IMR-90 (cell line): Measurements from ENCODE around the gene NIPBL. TPM values are rescaled to one million over a fixed set of nuclear protein-coding genes. Genes with fewer than 3 reads are reported as not detected.
A peak's percentile ranks its signal among the peaks of the same experiment; 100 is the strongest.

Experiments
- ATAC-seq: fragments of 200-7000 bp; cut with Tn5 transposase; 2 replicates; pipeline ENCODE4 v1.9.1; 2020; ENCODE audit warnings: low read depth, mild to moderate bottlenecking, moderate library complexity
- BruUV-seq: library from RNA; stranded (reverse); fragments of 400-500 nt; replicated peaks from 2 replicates; lab custom pipeline; 2021; lab: Mats Ljungman, UMichigan
- CTCF ChIA-PET: fragments of 300-600 bp; formaldehyde crosslinking; extraction: SDS; loops from one replicate; lab custom pipeline; 2021; ENCODE audit warnings: antibody characterized with exemption; lab: Yijun Ruan, JAX
- POLR2A ChIA-PET: fragments of 300-600 bp; sonication (Branson Sonifier 250); formaldehyde crosslinking; loops from one replicate; lab custom pipeline; 2022; ENCODE audit warnings: antibody characterized with exemption; ENCODE audit not compliant: unreplicated experiment; lab: Charles Lee
- DNase-seq: peaks from one replicate; pipeline ENCODE4 v3.0.0; 2013
- H2AFZ ChIP-seq: replicated peaks from 2 replicates; pipeline ENCODE3; 2013; ENCODE audit warnings: low read length, mild to moderate bottlenecking; ENCODE audit not compliant: poor library complexity
- H2AK5ac ChIP-seq: 2 replicates; pipeline ENCODE4 v1.6.1; 2013; ENCODE audit warnings: low read depth, low read length, inconsistent platforms
- H2AK9ac ChIP-seq: replicated peaks from 2 replicates; pipeline ENCODE3; 2013; ENCODE audit warnings: mild to moderate bottlenecking, low read depth, low read length, moderate library complexity; ENCODE audit not compliant: poor library complexity
- H2BK120ac ChIP-seq: 2 replicates; pipeline ENCODE4 v1.6.1; 2013; ENCODE audit warnings: low read depth, low read length, inconsistent platforms
- H2BK15ac ChIP-seq: 3 replicates; pipeline ENCODE4 v1.6.1; 2013; ENCODE audit warnings: low read depth, low read length, inconsistent platforms
- H2BK20ac ChIP-seq: 2 replicates; pipeline ENCODE4 v1.6.1; 2013; ENCODE audit warnings: low read depth, mild to moderate bottlenecking, inconsistent platforms, low read length, moderate library complexity
- H2BK5ac ChIP-seq: 2 replicates; pipeline ENCODE4 v1.6.1; 2013; ENCODE audit warnings: mild to moderate bottlenecking, low read depth, low read length, inconsistent platforms; ENCODE audit not compliant: poor library complexity, severe bottlenecking
- H3K14ac ChIP-seq: replicated peaks from 2 replicates; pipeline ENCODE4 v1.6.1; 2013; ENCODE audit warnings: low read depth, low read length, inconsistent platforms
- H3K18ac ChIP-seq: 2 replicates; pipeline ENCODE4 v1.6.1; 2013; ENCODE audit warnings: low read depth, low read length, control low read depth
- H3K23ac ChIP-seq: 2 replicates; pipeline ENCODE4 v1.6.1; 2013; ENCODE audit warnings: low read depth, low read length, inconsistent platforms
- H3K27ac ChIP-seq: 2 replicates; pipeline ENCODE4 v1.5.1; 2013; ENCODE audit warnings: mild to moderate bottlenecking, control low read depth, low read length; ENCODE audit not compliant: insufficient read depth
- H3K27me3 ChIP-seq: 2 replicates; pipeline ENCODE4 v1.6.1; 2013; ENCODE audit warnings: low read length; ENCODE audit not compliant: control insufficient read depth, insufficient read depth
- H3K36me3 ChIP-seq: 2 replicates; pipeline ENCODE4 v1.6.1; 2013; ENCODE audit warnings: low read length, mixed read lengths; ENCODE audit not compliant: control insufficient read depth, insufficient read depth
- H3K4ac ChIP-seq: 2 replicates; pipeline ENCODE4 v1.6.1; 2013; ENCODE audit warnings: low read depth, low read length, inconsistent platforms
- H3K4me1 ChIP-seq: 2 replicates; pipeline ENCODE4 v1.6.1; 2013; ENCODE audit warnings: low read length, mixed read lengths; ENCODE audit not compliant: control insufficient read depth, insufficient read depth
- H3K4me2 ChIP-seq: 2 replicates; pipeline ENCODE4 v1.6.1; 2013; ENCODE audit warnings: low read depth, mild to moderate bottlenecking, control low read depth, low read length, moderate library complexity
- H3K4me3 ChIP-seq: 2 replicates; pipeline ENCODE4 v1.5.1; 2013; ENCODE audit warnings: low read depth, mild to moderate bottlenecking, control low read depth, low read length, moderate library complexity; ENCODE audit not compliant: insufficient read depth
- H3K56ac ChIP-seq: 2 replicates; pipeline ENCODE4 v1.6.1; 2013; ENCODE audit warnings: low read length, inconsistent platforms; ENCODE audit not compliant: insufficient read depth; ENCODE audit errors: extremely low read depth
- H3K79me1 ChIP-seq, 2 experiments: 2 replicates each; pipeline ENCODE4 v1.6.1; 2013; ENCODE audit warnings: low read length in 2 of 2, inconsistent platforms in 1 of 2, low read depth in 1 of 2
- H3K9ac ChIP-seq: 2 replicates; pipeline ENCODE4 v1.6.1; 2013; ENCODE audit warnings: low read depth, low read length, control low read depth
- H3K9me1 ChIP-seq: 2 replicates; pipeline ENCODE4 v1.6.1; 2013; ENCODE audit warnings: low read length, inconsistent platforms; ENCODE audit not compliant: insufficient read depth
- H3K9me3 ChIP-seq: 2 replicates; pipeline ENCODE4 v1.6.1; 2013; ENCODE audit warnings: low read length; ENCODE audit not compliant: control insufficient read depth, insufficient read depth
- H4K20me1 ChIP-seq: 2 replicates; pipeline ENCODE4 v1.6.1; 2013; ENCODE audit warnings: low read length, inconsistent platforms; ENCODE audit not compliant: insufficient read depth
- H4K5ac ChIP-seq: 2 replicates; pipeline ENCODE4 v1.6.1; 2013; ENCODE audit warnings: mild to moderate bottlenecking, low read depth, low read length, control low read depth
- H4K8ac ChIP-seq, 2 experiments: 2 replicates each; pipeline ENCODE4 v1.6.1; 2013; ENCODE audit warnings: low read depth in 2 of 2, low read length in 2 of 2, control low read depth in 1 of 2, inconsistent platforms in 1 of 2
- H4K91ac ChIP-seq: 2 replicates; pipeline ENCODE4 v1.6.1; 2013; ENCODE audit warnings: low read depth, low read length, inconsistent platforms; ENCODE audit not compliant: insufficient read depth
- CEBPB ChIP-seq: IDR thresholded peaks from 2 replicates; pipeline ENCODE4 v1.6.1; 2012; ENCODE audit warnings: low read depth, low read length, improper control_type of control experiment
- MXI1 ChIP-seq: IDR thresholded peaks from 2 replicates; pipeline ENCODE4 v1.6.1; 2012; ENCODE audit warnings: low read depth, mild to moderate bottlenecking, low read length, moderate library complexity, borderline replicate concordance
- WGBS, 2 experiments: methylation state at CpG; one replicate each; pipeline versions ENCODE4 v1.1.5 to v1.1.7; 2013; ENCODE audit warnings: missing lambda C conversion rate in 2 of 2; ENCODE audit not compliant: insufficient read length in 1 of 2; ENCODE audit errors: extremely low coverage in 2 of 2; 5-methylcytosine and 5-hydroxymethylcytosine counted together
- dilution Hi-C: fragments of 300-500 bp; cut with HindIII; formaldehyde crosslinking; loops from one replicate; pipeline ENCODE4 v1.14.3; 2018; ENCODE audit warnings: low sequenced_read_pairs; ENCODE audit not compliant: unreplicated experiment
- in situ Hi-C: fragments of 300-500 bp; cut with MboI; formaldehyde crosslinking; loops from 3 replicates; pipeline ENCODE4 v1.14.3; 2019; ENCODE audit warnings: low sequenced_read_pairs, inconsistent platforms, mixed read lengths
- intact Hi-C: fragments of 100-400 bp; cut with micrococcal nuclease; formaldehyde crosslinking; loops from 2 replicates; pipeline ENCODE4 v1.10.0; 2022
- polyA plus RNA-seq, 3 experiments: library from polyadenylated mRNA; depleted of rRNA; stranded (reverse); fragments of >200 nt; gene quantifications; 2 replicates each; pipeline ENCODE4 v1.2.3, GENCODE V29; 2012; ENCODE audit warnings: low replicate concordance in 1 of 3
- total RNA-seq: library from RNA; depleted of rRNA; stranded (reverse); fragments of >200 nt; gene quantifications from 2 replicates; pipeline ENCODE4 v1.2.3, GENCODE V29; 2012

NIPBL gene
- total and polyA plus RNA-seq, 2 of the 4 experiments (the other 2 are of a cell fraction): 8.4 to 46.4 TPM

- Histone ChIP-seq H3K4ac (no peak overlapping the region), H3K36me3 (peaks cover 14% of the 10 kb centered on the region), H3K4me2 (no peak overlapping the region), H3K27ac (no peak overlapping the region), H4K20me1 (no peaks in the 10 kb centered on the region), H3K9me3 (no peaks in the 10 kb centered on the region), H2BK120ac (no peak overlapping the region), H3K9ac (no peak overlapping the region), H4K5ac (no peak overlapping the region), H4K91ac (no peak overlapping the region), H2AK5ac (no peak overlapping the region), H3K27me3 (no peaks in the 10 kb centered on the region), H4K8ac (no peak overlapping the region), H2BK15ac (no peak overlapping the region), H3K4me1 (no peaks in the 10 kb centered on the region), H3K23ac (no peak overlapping the region), H2AFZ (no peak overlapping the region), H3K56ac (no peak overlapping the region), H2AK9ac (no peak overlapping the region), H3K4me3 (no peak overlapping the region), H2BK5ac (peak overlapping the region; percentile 54), H3K14ac (no peak overlapping the region), H3K9me1 (no peaks in the 10 kb centered on the region), H3K79me1 (no peaks in the 10 kb centered on the region), H2BK20ac (no peak overlapping the region), H3K18ac (no peak overlapping the region)
- ChIA-PET POLR2A (no interaction called here), CTCF (no interaction called here)
- ATAC-seq (peak; percentile 79), DNase-seq (peak; percentile 53)
- peak; percentile 73 for TF ChIP-seq CEBPB
- TF ChIP-seq MXI1: no peak
- WGBS, 2 experiments: no CpG with 5 or more reads among the region's 2 CpGs
- no TSS peak for BruUV-seq
- intact Hi-C loops: loop anchor here (5.0 kb wide), 1 partner anchor 36 kb away; no protein-coding TSS in a partner anchor
- in situ Hi-C loops: no loop called here
- dilution Hi-C loops: no loop called here
These were observed 139.5 kb downstream of the NIPBL start for GRCh38 chr5:37015795-37016666.
